GM12872 (cell line): ENCODE results near the gene IKZF1.

ENCODE experiments used
- CTCF ChIP-seq: IDR thresholded peaks from 3 replicates; pipeline ENCODE4 v1.5.1; 2011; ENCODE audit warnings: low read depth, mild to moderate bottlenecking, low read length, moderate library complexity; ENCODE audit not compliant: insufficient read depth

Gene IKZF1

GRCh38 chr7:50422858-50423257, 118.3 kb downstream of the IKZF1 start:
- TF ChIP-seq CTCF: no peak

- no peak for TF ChIP-seq CTCF
Measured at GRCh38 chr7:50423860-50424259, 119.3 kb downstream of the IKZF1 start.

DNA sequence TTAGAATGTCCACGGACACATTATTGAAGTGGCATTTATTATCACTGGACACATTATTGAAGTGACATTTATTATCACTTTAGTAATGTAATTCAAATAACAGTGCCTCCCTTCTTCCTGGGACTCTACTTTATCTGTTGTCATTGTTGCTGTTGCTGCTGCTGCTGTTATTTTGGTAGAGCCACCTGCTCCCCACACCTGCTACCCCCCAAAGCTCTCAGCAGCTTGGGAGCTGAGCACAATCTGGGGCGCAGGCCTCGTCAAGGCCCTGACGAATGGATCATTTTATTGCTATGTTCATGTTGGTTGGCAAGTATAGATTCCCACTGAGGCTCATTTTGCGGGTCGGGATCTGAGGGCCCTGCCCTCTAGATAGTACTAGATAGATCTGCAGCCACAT, 120.8 kb downstream of the IKZF1 start:
- TF ChIP-seq CTCF: no peak

- no peak for TF ChIP-seq CTCF
Measured at GRCh38 chr7:50426280-50427045, 121.9 kb downstream of the IKZF1 start.

DNA sequence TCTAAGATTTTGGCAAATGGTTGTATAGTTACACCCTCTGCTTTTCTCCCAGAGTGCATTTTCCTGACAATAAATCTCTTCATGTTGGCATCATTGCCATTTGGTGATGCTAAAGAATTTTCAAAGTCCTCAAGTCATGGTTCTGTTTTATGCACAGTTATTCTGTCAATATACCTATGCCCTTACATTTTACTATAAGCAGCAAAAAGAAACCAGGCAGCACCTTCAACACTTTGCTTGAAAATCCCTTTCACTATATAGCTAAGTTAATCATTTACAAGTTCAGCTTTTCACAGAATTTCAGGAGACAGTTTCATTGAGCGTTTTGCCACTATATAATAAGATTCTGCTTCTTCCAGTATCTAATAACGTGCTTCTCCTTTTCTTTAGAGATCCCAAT, 123.0 kb downstream of the IKZF1 start:
- TF ChIP-seq CTCF: no peak

DNA sequence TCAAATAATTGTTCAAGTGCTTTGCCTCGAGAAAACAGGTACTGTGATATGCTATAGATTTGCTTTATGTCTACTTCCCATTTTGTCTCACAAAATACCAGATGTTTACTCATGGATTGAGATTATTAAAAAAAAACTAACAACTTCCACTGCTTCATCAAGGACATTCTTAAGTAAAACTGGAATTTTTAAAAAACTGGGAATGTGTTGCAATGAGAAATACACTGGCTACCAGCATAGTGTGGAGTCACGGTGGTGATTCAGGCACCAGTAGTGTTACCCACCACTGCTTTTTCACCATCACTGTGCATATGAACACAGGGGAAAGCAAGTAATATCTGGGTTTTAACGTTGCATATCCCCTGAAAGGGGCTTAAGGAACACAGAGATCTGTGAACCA, 124.4 kb downstream of the IKZF1 start:
- no peak for TF ChIP-seq CTCF

DNA sequence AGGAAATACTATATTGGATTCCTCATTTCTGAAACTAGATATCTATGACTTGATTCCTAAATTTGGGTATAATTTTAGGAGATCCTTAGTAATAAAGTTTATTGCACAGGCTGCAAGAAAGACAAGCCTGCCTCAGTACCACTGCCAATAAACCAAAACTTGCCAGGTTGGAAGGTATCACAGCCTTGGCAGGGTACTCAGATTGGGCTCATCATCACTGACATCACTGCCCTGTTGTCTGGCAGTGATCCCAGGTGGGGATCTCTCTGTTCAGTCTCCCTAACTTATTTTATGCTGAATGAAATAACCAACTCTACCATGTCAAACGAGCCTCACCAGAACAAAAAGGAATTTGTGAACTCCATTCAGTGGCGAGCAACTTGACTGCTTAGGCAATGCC, 126.8 kb downstream of the IKZF1 start:
- no peak for TF ChIP-seq CTCF
